ENCODE measurements around the gene TMEM176A.
"Not testable (repeated sequence)": the region's sequence is repeated elsewhere in the genome, so short reads cannot be mapped to it uniquely, and the experiment has no call there.

TMEM176A gene

DNA sequence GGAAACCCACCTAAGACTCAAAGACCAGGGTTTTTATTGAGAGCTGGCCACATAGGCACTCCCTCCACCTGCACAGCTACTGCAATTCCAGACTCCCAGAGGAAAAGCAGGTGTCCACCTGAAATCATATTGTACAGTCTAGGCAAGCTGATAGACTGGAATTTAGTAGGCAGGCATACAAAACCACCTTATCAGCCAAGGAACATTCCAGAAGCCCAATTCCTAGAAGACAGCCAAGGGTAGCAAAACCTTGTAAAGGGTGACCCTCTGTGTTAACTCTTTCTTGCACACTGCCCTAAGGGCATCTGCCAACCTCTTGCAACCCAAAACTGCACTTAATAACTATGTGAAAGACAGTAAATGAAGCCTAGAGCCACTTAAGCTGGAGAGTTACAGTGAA lies 5.3 kb downstream of the TMEM176A start:
- TF ChIP-seq, protein P1, sequence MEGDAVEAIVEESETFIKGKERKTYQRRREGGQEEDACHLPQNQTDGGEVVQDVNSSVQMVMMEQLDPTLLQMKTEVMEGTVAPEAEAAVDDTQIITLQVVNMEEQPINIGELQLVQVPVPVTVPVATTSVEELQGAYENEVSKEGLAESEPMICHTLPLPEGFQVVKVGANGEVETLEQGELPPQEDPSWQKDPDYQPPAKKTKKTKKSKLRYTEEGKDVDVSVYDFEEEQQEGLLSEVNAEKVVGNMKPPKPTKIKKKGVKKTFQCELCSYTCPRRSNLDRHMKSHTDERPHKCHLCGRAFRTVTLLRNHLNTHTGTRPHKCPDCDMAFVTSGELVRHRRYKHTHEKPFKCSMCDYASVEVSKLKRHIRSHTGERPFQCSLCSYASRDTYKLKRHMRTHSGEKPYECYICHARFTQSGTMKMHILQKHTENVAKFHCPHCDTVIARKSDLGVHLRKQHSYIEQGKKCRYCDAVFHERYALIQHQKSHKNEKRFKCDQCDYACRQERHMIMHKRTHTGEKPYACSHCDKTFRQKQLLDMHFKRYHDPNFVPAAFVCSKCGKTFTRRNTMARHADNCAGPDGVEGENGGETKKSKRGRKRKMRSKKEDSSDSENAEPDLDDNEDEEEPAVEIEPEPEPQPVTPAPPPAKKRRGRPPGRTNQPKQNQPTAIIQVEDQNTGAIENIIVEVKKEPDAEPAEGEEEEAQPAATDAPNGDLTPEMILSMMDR (IDR thresholded peaks at IDR 0.05), result no peak
- no peaks in the 10 kb centered on the region for H3K36me3 ChIP-seq
- H3K27ac ChIP-seq, result no peak overlapping the region
- H3K9me3 ChIP-seq, result no peaks in the 10 kb centered on the region
- no peak overlapping the region for H3K4me3 ChIP-seq (ENCODE audit: low read depth in 1 of 2, low read length in 1 of 2)
- peaks cover 50% of the 10 kb centered on the region for H3K27me3 ChIP-seq
- H3K4me1 ChIP-seq (ENCODE audit: control insufficient read depth in 1 of 2, insufficient read depth in 1 of 2, low read depth in 1 of 2, low read length in 1 of 2), result no peaks in the 10 kb centered on the region

DNA sequence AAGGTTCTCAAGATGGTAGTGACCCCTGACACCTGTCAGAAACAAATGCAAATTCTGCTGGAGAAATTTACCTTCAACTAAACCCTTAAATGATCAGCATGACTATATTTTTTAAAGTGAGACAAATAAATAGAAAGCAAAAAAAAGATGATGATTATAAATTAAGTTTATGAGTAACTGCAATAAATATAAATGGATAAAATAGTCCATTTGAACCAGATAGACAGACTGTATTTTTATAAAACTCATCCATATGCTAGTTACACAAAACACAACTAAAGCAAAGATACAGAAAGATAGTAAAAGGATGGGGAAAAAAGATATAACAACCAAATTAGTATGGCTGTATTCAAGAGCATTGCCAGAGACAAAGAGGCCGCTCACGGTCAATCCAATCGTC lies 5.9 kb downstream of the TMEM176A start:
- H3K9me3 ChIP-seq, result no peaks in the 10 kb centered on the region
- no peak overlapping the region for H3K27ac ChIP-seq
- peaks cover 44% of the 10 kb centered on the region for H3K27me3 ChIP-seq
- no peaks in the 10 kb centered on the region for H3K36me3 ChIP-seq
- TF ChIP-seq, protein P1 (IDR thresholded peaks at IDR 0.05), result no peak
- no peak overlapping the region for H3K4me3 ChIP-seq (ENCODE audit: low read depth in 1 of 2, low read length in 1 of 2)
- no peaks in the 10 kb centered on the region for H3K4me1 ChIP-seq (ENCODE audit: control insufficient read depth in 1 of 2, insufficient read depth in 1 of 2, low read depth in 1 of 2, low read length in 1 of 2)

DNA sequence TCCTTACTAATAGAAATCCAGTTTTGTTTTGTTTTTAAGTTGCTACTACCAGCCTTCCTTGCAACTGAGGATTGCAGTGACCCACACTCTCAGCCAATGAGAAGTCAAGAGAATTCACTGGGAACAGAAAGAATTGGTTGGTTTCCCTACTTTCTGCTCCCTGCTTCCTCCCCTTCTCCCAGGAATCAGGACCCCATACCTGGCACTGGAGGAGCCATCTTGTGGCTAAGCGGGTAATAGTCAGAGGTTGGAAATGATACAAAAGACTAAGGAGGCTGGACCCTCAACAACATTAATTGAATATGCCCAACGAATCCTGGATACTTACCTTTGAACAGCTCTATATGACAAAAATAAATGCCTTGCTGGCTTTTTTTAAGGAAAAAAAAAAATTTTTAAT lies 6.3 kb downstream of the TMEM176A start:
- H3K9me3 ChIP-seq, result no peaks in the 10 kb centered on the region

DNA sequence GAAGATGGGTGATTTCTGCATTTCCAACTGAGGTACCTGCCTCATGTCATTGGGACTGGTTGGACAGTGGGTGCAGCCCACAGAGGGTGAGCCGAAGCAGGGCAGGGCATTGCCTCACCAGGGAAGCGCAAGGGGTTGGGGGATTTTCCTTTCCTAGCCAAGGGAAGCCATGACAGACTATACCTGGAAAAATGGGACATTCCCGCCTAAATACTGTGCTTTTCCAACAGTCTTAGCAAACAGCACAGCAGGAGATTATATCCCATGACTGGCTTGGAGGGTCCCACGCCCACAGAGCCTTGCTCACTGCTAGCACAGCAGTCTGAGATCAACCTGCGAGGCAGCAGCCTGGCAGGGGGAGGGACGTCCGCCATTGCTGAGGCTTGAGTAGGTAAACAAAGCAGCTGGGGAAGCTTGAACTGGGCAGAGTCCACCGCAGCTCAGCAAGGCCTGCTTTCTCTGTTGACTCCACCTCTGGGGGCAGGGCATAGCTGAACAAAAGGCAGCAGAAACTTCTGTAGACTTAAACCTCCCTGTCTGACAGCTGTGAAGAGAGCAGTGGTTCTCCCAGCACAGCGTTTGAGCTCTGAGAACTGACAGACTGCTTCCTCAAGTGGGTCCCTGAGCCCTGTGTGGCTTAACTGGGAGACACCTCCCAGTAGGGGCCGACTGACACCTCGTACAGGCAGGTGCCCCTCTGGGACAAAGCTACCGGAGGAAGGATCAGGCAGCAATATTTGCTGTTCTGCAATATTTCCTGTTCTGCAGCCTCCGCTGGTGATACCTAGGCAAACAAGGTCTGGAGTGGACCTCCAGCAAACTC lies 7.3 kb downstream of the TMEM176A start:
- not testable (repeated sequence) for H3K27ac ChIP-seq; H3K36me3 ChIP-seq; H3K4me1 ChIP-seq (ENCODE audit: control insufficient read depth in 1 of 2, insufficient read depth in 1 of 2, low read depth in 1 of 2, low read length in 1 of 2); H3K4me3 ChIP-seq (ENCODE audit: low read depth in 1 of 2, low read length in 1 of 2); H3K9me3 ChIP-seq
- peaks cover 30% of the 10 kb centered on the region for H3K27me3 ChIP-seq

More for the DNA sequence above, 6.3 kb downstream of the TMEM176A start:
- Histone ChIP-seq H3K4me3 (ENCODE audit: low read depth in 1 of 2, low read length in 1 of 2) (no peak overlapping the region), H3K4me1 (ENCODE audit: control insufficient read depth in 1 of 2, insufficient read depth in 1 of 2, low read depth in 1 of 2, low read length in 1 of 2) (no peaks in the 10 kb centered on the region), H3K27me3 (peaks cover 40% of the 10 kb centered on the region), H3K36me3 (no peaks in the 10 kb centered on the region), H3K27ac (no peak overlapping the region)
- TF ChIP-seq, protein P1 (IDR thresholded peaks at IDR 0.05), result no peak

DNA sequence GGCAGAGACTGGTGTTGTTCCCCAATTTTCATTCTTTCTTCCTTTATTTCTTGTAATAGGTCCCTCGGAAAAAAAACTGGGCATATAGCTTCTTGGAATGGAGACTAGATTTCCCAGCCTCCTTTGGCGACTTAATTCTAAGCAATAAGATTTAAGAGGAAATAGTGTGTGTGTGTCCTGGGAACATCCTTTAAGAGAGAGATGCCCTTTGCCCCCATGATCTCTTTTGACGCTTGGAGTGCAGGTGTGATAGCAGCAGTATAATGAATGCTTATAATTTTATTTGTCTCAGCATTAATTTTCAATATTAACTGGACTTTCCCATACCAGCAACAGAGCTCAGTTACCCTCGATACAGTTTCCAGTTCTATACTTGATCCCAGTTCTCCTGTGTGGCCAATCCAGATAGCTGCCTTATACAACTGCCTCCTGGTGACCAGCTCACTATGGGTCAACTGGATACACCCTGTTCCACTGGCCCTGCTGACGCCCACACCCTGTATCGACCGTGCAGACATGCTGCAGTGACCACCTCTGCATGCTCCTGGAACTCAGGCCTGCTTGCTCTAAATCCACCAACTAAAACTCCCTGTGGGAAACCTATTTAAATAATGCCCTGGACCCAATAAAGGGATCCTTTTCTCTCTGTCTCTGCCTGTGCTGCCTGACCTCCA lies 13.9 kb downstream of the TMEM176A start:
- Histone ChIP-seq H3K36me3 (no peaks in the 10 kb centered on the region), H3K27ac (no peak overlapping the region), H3K9me3 (no peaks in the 10 kb centered on the region), H3K27me3 (peaks cover under 1% of the 10 kb centered on the region), H3K4me3 (ENCODE audit: low read depth in 1 of 2, low read length in 1 of 2) (no peak overlapping the region), H3K4me1 (ENCODE audit: control insufficient read depth in 1 of 2, insufficient read depth in 1 of 2, low read depth in 1 of 2, low read length in 1 of 2) (no peaks in the 10 kb centered on the region)
- TF ChIP-seq, protein P1 (IDR thresholded peaks at IDR 0.05), result no peak

DNA sequence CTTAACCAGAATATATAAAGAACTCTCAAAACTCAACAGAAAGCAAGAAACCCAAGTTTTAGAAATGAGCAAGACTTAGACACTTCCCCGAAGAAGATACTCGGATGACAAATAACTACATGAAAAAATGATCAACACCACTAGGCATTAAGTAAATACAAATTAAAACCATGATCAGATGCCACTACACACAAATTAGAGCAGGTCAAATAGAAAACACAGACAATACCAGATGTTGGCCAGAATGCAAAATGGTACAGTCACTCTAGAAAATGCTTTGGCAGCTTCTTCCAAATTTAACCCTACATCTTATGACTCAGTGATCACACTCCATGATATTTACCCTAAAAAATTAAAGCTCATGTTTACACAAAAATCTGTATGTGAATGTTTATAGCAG lies 18.4 kb downstream of the TMEM176A start:
- no peaks in the 10 kb centered on the region for H3K9me3 ChIP-seq
- H3K27ac ChIP-seq, result no peak overlapping the region
- H3K36me3 ChIP-seq, result no peaks in the 10 kb centered on the region
- H3K27me3 ChIP-seq, result no peaks in the 10 kb centered on the region
- H3K4me1 ChIP-seq (ENCODE audit: control insufficient read depth in 1 of 2, insufficient read depth in 1 of 2, low read depth in 1 of 2, low read length in 1 of 2), result no peaks in the 10 kb centered on the region
- H3K4me3 ChIP-seq (ENCODE audit: low read depth in 1 of 2, low read length in 1 of 2), result no peak overlapping the region
- TF ChIP-seq, protein P1 (IDR thresholded peaks at IDR 0.05), result no peak
